Skin epidermis (tissue), 12 donors: Measurements from ENCODE around the gene EFHD2.
"Not testable (repeated sequence)": the region's sequence is repeated elsewhere in the genome, so short reads cannot be mapped to it uniquely, and the experiment has no call there.

Source experiments
- H3K27ac ChIP-seq, 21 experiments: fragments of 200-600 bp; sonication (generic) in 11 of 21; one replicate each; pipeline ENCODE4 v1.5.0; 2020; ENCODE audit warnings: mild to moderate bottlenecking in 3 of 21, inconsistent platforms in 2 of 21, moderate library complexity in 2 of 21
- H3K4me3 ChIP-seq, 7 experiments: fragments of 200-600 bp; sonication (generic) in 2 of 7; one replicate each; pipeline ENCODE4 v1.5.0; 2020; ENCODE audit warnings: inconsistent platforms in 2 of 7, mild to moderate bottlenecking in 2 of 7, moderate library complexity in 1 of 7

The EFHD2 gene

DNA sequence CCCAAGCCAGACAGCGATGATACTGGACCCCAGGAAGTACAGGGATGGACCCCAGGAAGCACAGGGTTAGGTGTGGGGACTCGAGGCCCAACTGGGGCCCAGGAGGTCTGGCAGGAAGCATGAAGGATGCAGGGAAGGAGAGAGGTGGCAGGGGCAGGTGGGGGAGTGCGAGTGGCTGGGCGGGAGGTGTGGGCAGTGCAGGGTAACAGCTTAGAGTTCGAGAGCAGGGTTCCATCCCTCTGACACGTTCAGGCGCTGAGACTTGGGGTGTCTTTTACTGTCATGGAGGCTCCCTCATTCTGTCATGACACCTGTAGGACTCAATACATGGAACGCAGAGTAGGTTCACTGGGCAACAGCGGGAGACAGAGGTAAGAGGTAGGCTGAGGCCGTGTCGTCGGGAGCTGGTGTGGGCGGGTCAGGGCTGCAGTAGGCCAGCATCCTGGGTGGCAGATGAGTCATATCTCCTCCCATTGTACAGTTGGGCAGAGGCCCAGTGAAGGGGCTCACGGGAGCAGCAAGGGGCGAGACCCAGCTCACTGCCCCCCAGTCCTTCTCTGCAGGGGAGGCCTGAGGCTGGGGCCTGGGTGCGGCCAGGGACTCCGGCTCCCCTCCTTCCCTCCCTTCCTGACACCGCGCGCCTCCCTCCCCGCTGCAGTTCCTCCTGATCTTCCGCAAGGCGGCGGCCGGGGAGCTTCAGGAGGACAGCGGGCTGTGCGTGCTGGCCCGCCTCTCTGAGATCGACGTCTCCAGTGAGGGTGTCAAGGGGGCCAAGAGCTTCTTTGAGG is 17.0 kb downstream of the EFHD2 start:
- Histone ChIP-seq H3K4me3 (no peak overlapping the region), H3K27ac (peak overlapping the region in 4 of 21 experiments; percentile 11 to 29 (median 19))

DNA sequence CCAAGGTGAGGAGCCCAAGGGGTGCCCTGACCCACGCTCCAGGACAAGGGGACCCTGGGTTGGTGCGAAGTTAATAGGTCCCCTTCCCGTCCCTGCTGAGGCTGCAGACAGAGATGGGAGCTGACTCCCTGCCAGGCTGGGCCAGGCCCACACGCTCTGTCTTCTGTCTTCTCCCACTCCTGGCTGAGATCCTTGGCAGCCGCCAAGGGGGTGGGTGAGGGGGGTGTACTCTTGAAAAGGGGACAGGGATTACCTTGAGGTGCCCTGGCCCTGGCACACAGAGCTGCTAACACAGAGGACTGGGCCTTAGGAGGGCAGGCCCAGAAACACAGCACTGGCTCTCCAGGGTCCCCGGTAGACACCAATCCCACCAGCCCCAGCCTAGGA is 17.6 kb downstream of the EFHD2 start:
- Histone ChIP-seq H3K4me3 (no peak overlapping the region), H3K27ac (peak overlapping the region in 3 of 21 experiments; percentile 11 to 29 (median 11))

DNA sequence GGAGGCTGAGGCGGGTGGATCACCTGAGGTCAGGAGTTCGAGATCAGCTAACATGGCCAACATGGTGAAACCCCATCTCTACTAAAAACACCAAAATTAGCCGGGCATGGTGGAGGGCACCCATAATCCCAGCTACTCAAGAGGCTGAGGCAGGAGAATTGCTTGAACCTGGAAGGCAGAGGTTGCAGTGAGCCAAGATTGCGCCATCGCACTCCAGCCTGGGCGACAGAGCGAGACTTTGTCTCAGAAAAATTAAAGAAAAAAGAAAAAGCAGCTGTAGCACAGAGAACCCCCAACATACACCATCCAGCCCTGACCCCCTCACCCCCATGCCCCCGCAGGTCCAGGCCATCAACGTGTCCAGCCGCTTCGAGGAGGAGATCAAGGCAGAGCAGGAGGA is 18.6 kb downstream of the EFHD2 start:
- H3K27ac ChIP-seq, H3K4me3 ChIP-seq: not testable (repeated sequence)

DNA sequence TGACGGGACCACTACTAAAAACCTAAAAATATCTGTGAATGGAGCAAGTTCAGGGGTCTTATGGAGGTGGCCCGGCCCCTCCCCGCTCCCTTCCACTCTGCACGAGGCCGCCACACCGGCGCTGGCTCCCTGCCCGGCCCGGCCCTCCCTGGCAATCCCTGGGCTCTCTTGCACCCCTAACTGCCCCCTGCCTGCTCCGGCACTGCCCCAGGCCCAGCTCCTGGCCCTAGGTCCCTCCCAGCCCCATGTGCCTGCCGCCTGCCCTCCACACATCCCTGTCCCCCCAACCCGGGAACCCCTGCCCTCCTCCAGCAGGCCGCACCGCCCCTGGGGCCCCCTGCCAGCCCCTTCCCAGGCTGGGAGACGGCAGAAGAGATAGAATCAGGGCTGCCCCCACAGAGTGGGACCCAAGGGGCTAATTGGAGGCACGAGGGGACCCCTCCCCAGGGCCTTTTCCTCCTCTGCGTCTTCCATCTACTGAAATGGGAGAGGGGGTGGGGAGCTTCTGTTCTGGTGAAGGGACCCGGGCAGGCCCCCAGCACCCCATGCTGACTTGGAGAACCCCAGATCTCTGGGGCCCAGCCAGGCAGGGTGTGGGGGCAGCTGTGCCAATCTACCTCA is 19.2 kb downstream of the EFHD2 start:
- Histone ChIP-seq H3K27ac (no peak overlapping the region), H3K4me3 (no peak overlapping the region)

DNA sequence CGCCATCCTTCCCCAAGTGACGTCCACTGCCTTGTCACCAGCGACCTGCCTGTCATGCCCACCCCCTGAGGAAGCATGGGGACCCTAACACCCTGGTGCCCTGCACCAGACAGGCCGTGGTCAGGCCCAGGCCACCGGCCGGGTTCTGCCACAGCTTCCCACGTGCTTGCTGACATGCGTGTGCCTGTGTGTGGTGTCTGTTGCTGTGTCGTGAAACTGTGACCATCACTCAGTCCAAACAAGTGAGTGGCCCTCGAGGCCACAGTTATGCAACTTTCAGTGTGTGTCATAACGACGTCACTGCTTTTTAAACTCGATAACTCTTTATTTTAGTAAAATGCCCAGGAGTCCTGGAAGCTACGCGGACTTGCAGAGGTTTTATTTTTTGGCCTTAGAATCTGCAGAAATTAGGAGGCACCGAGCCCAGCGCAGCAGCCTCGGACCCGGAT is 20.0 kb downstream of the EFHD2 start:
- Histone ChIP-seq H3K27ac (no peak overlapping the region), H3K4me3 (no peak overlapping the region)

DNA sequence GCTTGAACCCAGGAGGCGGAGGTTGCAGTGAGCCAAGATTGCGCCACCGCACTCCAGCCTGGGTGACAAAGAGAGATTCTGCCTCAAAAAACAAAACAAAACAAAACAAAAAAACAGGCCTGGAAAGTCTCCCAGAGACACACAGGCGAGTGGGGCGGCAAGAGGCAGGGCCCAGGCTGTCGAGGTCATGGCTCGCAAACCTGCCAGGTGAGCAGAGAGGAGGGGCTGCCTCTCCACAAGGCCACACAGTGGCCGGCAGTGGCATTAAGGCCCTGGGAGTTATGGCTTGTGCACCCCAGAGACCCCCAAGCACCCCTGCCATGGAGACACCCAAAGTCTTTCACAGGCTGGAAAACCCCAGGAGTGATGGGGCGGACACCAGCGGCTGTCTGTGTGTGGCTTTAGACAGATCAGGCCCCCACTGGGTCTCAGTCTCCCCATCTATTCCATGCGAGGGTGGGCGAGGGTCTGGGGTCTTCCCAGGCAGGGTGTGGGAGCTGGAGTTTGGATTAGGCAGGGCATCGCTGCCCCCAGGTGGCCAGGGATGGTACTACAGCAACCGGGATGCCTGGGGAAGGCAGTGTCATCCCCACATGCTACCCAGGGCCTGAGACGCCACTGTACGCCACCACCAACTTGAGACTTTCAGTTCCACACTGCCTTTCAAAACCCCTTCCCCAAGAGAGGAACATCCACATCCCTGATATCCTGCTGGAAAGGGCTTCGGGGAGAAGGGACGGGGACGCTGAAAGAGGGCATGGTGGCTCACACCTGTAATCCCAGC is 21.3 kb downstream of the EFHD2 start:
- no peak overlapping the region for H3K27ac ChIP-seq
- no peak overlapping the region for H3K4me3 ChIP-seq

DNA sequence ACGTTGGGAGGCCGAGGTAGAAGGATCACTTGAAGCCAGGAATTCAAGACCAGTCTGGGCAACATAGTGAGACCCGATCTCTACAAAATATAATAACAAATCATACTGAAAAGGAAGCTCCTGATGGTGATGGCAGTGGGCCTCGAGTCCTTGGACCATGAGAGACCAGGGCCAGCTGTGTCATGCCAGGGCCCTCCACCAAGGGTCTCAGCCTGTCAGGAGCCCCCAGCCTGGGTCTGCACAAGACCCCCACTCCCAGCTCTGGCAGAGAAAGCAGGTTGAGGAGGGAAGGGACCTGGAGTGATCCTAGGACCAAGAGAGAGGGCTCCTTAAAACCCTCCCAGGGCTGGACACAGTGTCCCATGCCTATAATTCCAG is 21.9 kb downstream of the EFHD2 start:
- peak overlapping the region in 1 of 21 experiments; percentile 40 for H3K27ac ChIP-seq

DNA sequence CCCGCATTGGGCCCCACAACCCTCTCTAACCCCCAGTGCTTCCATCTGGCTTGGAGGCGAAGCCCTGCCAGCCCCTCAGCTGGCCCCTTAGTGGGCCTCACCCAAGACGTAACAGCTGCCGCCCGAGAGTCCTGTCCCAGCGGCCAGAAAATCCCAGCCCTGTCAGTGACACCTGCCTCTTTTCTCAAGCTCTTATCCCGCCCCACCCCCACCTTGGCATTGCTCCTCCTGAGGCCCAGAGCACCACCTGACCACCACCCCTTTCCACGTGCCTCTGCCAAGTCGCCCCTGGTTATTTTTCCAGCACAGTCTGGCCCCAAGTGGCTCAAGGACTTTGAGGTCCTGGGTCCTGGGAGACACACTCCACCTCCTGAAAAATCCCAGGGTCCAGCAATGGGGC is 22.6 kb downstream of the EFHD2 start:
- Histone ChIP-seq H3K4me3 (no peak overlapping the region), H3K27ac (no peak overlapping the region)

More for the DNA sequence above, 21.9 kb downstream of the EFHD2 start:
- no peak overlapping the region for H3K4me3 ChIP-seq

DNA sequence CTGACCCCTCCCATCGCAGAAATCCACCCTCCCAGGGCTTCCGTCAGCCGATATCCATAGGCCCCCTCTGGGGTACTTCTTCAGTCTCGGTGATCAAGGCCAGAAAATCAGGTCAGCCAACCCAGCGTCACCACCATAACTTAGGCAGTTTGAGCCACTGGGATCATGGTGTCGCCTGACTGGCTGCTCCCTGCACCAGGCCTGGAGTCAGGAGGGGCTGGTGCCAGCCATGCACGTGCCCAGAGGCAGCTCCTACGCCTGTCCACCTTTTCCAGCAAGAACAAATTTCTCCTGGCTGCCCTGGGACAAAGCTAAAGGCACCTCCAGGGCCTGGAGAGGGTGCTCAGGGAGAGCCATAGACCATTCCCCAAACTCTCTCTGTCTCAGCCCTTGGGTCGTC is 23.8 kb downstream of the EFHD2 start:
- Histone ChIP-seq H3K4me3 (no peak overlapping the region), H3K27ac (no peak overlapping the region)

DNA sequence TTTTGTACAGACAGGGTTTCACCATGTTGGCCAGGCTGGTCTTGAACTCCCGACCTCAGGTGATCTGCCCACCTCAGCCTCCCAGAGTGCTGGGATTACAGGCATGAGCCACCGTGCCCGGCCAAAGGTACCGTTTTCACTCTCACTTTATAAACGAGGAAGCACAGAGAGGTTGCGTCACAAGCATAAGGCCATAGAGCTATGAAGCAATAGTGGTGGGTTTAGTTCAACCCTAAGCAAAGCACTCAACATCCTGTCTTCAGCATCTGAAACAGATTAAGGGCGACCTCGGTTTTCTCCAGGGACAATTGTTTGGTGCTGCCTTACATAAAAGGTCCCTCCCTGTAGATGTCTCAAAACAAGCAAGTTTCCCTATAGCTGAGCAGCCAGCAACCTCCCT is 25.1 kb downstream of the EFHD2 start:
- H3K27ac ChIP-seq, H3K4me3 ChIP-seq: not testable (repeated sequence)

DNA sequence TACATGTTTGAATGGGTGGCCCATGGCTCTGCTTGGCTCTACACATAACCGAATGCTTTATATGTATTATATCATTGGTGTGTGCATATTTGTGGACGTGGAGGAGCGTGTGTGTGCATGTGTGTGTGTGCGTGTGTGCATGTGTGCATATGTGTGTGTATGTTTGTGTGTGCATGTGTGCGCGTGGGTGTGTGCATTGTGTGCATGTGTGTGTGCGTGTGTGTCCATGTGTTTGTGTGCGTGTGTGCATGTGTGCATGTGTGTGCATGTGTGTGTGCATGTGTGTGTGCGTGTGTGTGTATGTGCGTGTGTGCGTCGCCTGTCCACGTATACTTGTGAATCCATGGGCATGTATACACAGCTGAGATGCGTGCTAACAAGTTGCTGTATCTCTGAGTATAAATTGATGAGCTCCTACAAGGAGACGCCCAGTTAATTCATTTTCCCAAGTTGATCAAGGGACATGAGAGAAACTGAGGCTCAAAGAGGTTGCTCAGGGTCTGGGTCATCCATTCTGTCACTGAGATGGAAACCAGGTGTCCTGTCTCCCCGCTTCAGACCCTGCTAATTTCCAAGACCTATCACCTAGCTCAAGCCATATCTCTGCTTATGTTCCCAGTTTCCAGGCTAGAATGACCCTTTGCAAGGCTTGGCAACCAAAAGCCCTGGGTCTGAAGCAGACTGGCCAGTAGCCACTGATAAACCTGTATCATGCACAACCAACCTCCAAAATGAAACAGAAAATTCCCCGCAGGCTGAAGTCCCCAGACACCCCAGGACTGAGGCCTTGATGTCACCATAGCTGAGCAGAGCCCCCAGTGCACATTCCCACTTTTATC is 25.8 kb downstream of the EFHD2 start:
- Histone ChIP-seq H3K27ac (no peak overlapping the region), H3K4me3 (no peak overlapping the region)

DNA sequence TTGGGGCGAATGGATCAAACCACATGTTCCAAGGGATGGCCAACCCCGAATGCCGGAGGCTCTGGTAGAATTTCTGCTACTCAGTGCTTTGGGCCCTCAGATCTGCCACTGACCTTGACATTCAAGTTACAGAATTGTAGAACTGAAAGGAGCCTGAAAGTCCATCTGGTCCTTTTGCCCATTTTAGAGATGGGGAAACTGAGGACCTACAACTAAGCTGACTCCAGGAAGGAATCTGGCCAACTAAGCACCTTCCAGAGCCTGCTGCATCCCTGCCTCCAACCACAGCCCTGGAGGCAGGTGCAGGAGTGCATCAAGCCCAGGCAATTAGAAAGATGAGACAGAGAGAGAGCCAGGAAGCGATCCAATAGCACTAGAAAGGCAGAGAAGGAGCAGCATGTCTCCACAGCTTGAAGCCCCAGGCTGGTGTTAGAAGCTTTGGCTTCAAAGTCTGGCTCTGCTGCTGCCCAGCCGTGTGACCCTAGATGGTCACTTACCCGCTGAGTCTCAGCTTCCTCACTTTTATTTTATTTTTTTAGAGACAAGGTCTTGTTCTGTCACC is 27.3 kb downstream of the EFHD2 start:
- H3K4me3 ChIP-seq: no peak overlapping the region
- no peak overlapping the region for H3K27ac ChIP-seq

DNA sequence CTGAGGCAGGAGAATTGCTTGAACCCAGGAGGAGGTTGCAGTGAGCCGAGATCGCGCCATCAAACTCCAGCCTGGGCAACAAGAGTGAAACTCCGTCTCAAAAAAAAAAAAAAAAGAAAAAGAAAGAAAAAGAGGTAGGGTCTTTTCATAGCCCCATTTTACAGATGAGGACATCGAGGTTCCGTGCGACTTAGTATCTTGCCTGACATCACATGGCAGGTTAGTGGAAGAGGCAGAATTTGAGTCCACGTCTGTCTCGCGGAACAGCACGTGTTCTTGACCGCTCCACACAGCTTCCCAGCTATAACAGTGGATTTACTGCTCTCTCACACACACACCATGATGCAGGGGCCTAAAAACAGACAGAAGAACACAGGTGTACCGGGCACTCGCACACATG is 29.6 kb downstream of the EFHD2 start:
- Histone ChIP-seq H3K27ac (no peak overlapping the region), H3K4me3 (no peak overlapping the region)

DNA sequence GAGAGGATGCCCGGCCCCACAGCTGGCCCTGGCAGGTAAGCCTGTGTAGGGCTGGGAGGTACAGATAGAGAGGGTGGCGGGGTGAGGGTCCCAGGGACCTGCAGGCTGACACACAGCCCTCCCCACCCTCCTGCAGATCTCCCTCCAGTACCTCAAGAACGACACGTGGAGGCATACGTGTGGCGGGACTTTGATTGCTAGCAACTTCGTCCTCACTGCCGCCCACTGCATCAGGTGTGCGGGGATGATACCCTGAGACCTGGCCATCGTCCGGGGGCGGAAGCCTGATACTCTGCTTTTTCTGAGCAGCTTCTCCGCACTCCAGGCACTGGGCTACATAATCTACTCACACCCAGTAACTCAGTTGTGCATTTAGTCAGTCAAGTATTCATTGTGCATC is 30.7 kb downstream of the EFHD2 start:
- H3K4me3 ChIP-seq: no peak overlapping the region
- no peak overlapping the region for H3K27ac ChIP-seq

DNA sequence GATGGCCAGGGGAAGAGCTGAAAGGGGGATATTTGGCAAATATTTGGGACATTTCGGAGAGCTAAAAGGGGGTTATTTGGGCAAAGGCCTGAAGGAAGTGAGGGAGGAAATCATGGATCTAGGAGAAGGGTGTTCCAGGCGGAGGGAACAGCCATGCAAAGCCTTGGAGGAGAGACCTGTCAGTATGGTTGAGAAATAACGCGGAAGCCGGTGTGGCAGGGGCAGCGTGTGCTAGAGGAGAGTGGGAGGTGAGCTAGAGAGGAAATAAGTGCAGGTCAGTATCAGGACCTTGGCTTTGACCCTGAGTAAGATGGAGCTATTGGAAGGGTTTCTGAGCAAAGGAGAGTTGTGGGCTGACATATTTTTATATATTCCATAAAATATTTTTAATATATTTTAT is 31.6 kb downstream of the EFHD2 start:
- Histone ChIP-seq H3K4me3 (no peak overlapping the region), H3K27ac (no peak overlapping the region)

DNA sequence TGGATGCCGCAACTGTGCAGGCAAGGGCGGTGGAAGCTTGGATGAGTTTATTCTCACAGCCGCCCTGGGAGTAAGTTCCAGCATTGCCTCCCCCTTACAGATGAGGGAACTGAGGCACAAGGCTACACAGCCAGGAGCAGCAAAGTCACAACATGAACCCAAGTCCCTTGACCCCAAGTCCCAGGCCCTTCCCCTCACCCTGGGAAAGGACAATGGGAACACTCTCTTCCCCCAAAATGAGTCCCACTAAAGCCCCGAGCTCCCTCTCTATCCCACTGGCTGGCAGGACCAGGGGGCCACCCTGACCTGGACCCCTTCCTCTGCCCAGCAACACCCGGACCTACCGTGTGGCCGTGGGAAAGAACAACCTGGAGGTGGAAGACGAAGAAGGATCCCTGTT is 32.4 kb downstream of the EFHD2 start:
- no peak overlapping the region for H3K4me3 ChIP-seq
- no peak overlapping the region for H3K27ac ChIP-seq

DNA sequence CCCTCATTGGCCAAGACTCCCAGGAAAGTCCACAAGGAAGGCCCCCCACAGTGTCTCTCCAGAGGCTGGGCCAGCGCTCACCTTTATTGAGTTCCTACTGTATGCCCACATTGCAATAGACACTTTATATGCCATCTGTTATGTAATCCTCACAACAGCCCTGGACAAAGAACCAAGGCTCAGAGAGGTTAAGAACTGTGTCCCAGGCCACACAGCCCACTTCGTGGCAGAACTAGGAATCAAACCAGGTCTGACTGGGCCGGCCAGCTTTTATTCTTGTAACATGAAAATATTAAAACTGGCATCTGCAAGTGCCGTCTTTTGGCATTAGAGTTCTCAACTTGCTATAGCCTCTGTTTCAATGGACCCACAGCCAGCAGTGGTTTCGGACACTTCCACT is 33.1 kb downstream of the EFHD2 start:
- H3K4me3 ChIP-seq: no peak overlapping the region
- no peak overlapping the region for H3K27ac ChIP-seq

DNA sequence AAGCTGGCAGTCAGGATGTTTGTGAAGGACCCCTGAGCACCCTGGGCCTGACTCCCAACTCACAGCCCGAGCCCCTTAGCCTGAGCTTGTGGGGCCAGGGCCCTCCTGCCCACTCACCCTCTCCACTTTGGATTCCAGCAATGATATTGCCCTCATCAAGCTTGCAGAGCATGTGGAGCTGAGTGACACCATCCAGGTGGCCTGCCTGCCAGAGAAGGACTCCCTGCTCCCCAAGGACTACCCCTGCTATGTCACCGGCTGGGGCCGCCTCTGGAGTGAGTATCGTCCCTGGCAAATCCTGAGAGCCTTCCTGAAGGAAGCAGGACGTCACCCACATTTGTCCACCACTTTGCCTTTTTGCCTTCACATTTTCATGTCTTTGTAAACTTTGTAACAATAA is 33.6 kb downstream of the EFHD2 start:
- H3K4me3 ChIP-seq: no peak overlapping the region
- no peak overlapping the region for H3K27ac ChIP-seq

DNA sequence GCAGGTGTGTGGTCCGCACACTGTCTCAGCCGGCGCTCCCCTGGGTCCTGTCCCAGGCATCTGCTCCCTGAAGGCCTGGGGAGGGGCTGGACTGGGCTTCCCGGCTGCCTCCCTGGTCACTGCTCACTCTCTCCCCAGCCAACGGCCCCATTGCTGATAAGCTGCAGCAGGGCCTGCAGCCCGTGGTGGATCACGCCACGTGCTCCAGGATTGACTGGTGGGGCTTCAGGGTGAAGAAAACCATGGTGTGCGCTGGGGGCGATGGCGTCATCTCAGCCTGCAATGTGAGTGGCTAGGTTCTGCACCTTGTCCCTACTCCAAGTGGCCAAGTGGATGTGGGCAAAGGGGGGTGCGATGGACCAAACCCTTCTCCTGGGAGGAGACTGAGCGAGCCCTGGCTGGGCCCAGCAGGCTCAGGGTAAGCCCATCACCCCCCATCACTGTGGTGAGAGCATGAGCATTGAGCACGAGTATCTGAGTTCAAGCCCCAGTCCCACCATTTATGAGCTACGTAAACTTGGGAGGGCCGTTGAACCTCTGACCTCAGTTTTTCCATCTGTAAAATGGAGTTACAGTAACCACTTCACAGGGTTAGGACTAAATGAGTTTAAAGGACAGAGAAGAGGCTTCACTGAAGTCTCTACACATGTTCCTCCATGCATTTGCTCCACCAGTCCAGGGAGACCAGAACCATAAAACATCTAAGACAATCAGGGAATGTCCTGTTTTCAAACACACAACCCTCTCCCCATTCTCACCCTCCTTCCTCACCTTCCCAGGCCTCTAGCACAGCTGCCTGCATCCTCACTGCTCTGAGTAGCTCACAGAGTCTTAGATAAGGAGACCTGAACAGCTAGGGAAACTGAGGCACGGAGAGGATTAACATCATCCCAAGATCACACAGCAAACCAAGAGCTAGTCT is 35.0 kb downstream of the EFHD2 start:
- Histone ChIP-seq H3K27ac (no peak overlapping the region), H3K4me3 (no peak overlapping the region)
